VCaP (cell line): ENCODE results near the gene BARD1.

ENCODE experiments used
- H3K27ac ChIP-seq: fragments of 450-650 bp; 2 replicates; pipeline ENCODE4 v1.5.1; 2017
- TF ChIP-seq, protein P1 (sequence below): fragments of 450-650 bp; conservative IDR thresholded peaks from 2 replicates; pipeline ENCODE4 v1.5.1; 2017; ENCODE audit warnings: mild to moderate bottlenecking, moderate library complexity

BARD1 gene

DNA sequence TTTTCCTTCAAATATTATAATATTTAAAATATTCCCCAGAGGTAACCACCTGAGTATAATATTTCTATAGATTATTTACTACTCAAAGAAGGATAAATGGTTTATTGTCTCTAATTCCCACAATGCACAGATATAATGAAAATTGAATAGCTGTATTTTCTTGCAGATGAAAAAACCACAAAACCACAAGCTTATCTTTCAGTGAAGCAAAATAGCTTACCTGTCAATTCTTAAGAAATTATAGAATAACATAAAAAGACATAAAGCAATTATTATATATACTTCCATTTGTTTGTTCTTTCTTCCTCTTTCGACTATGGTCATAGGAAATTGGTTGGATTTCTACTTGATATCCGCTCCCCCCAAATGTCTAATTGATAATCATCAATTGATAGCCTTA lies 98.8 kb downstream of the BARD1 start:
- H3K27ac ChIP-seq, result no peak overlapping the region
- TF ChIP-seq, protein P1, sequence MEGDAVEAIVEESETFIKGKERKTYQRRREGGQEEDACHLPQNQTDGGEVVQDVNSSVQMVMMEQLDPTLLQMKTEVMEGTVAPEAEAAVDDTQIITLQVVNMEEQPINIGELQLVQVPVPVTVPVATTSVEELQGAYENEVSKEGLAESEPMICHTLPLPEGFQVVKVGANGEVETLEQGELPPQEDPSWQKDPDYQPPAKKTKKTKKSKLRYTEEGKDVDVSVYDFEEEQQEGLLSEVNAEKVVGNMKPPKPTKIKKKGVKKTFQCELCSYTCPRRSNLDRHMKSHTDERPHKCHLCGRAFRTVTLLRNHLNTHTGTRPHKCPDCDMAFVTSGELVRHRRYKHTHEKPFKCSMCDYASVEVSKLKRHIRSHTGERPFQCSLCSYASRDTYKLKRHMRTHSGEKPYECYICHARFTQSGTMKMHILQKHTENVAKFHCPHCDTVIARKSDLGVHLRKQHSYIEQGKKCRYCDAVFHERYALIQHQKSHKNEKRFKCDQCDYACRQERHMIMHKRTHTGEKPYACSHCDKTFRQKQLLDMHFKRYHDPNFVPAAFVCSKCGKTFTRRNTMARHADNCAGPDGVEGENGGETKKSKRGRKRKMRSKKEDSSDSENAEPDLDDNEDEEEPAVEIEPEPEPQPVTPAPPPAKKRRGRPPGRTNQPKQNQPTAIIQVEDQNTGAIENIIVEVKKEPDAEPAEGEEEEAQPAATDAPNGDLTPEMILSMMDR, result no peak

- TF ChIP-seq, protein P1, result no peak
- peak overlapping the region; percentile 49 for H3K27ac ChIP-seq
Measured at GRCh38 chr2:214706986-214707385, 102.5 kb downstream of the BARD1 start.

DNA sequence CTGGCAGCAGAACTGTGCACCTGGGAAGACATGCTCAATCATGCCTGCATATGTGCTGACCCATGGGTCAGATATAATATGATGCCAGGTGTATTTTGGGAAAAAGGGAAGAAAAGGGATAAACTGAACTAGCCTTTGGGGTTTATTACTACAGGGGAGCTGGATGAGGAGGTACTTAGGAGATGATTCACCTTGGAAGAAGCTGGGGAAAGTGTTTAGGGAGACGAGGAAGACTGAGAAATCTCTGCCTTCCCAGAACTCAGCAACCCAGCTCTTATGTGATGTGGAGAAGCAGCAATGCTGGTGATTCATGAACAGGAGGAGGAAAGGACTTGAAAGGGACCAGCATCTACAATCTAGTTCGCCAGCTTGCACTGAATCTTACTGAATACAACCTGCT lies 110.2 kb downstream of the BARD1 start:
- H3K27ac ChIP-seq, result no peak overlapping the region
- TF ChIP-seq, protein P1, result no peak

DNA sequence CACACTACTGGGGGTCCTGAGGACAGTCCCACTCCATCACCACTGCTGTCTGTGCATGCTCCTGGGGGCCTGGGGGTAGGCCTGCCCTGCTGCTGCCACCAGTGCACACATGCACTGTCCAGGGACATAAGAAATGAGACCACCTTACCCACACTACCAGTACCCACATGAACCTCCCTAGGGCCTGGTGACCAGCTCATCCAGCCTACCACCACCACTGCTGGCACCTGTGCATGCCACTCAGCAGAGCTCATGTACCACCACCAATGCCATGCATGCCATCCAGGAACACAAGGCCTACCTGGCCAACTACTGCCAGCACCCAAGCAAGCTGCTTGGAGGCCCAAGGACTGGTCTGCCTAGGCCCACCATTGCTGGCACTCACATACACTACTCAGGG lies 112.8 kb downstream of the BARD1 start:
- TF ChIP-seq, protein P1, result no peak
- no peak overlapping the region for H3K27ac ChIP-seq

DNA sequence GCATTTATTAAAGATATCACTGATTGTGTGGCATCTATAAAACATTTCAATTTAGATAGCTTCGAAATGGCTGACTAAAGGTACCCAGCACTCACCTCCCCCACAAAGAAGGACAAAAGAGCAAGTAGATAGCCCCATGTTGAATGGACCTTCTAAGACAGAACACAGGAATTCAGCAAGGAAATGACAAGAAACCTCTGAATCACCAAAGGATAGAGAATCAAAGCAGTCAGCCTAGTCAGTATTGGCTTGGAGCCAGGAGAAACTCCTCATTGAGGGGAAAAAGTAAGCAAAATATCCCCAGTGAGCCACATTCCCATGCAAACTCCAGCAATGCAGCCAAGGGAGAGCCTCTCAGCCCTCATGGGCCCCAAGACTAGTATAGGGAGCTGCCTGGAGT lies 113.7 kb downstream of the BARD1 start:
- TF ChIP-seq, protein P1, result no peak
- H3K27ac ChIP-seq, result no peak overlapping the region

DNA sequence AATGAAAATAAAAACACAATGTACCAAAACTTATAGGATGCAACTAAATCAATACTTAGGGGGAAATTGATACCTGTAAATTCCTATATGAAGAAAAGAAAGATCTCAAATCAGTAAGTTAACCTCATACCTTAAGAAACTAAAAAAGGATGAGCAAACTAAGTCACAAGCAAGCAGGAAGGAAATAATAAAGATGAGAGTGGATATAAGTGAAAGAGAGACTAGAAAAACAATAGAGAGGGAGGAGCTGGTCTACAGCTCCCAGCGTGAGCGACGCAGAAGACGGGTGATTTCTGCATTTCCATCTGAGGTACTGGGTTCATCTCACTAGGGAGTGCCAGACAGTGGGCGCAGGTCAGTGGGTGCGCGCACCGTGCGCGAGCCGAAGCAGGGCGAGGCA lies 125.9 kb downstream of the BARD1 start:
- peak overlapping the region; percentile 57 for H3K27ac ChIP-seq

- TF ChIP-seq, protein P1, result no peak
Measured at GRCh38 chr2:214679736-214680135, 129.7 kb downstream of the BARD1 start.

DNA sequence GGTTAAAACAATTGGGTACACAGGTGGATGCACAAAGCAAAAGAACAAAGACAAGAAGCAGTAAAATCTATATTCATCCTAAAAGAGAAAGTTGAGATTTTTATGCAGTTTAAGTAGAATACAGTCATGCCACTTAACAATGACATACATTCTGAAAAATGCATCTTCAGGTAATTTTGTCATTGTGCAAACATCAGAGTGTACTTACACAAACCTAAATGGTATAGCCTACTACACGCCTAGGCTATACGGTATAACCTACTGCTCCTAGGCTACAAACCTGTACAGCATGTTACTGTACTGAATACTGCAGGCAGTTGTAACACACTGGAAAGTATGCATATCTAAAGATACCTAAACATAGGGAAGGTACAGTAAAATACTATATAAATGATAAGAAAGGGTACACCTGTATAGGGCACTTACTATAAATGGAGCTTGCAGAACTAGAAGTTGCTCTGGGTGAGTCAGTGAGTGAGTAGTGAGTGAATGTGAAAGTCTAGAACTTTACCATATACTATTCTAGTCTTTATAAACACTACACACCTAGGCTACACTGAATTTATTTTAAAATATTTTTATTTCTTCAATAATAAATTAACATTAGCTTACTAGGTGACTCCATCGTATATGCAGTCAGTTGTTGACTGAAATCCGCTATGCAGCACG lies 132.9 kb downstream of the BARD1 start:
- TF ChIP-seq, protein P1, result no peak
- no peak overlapping the region for H3K27ac ChIP-seq

More at GRCh38 chr2:214679736-214680135, 129.7 kb downstream of the BARD1 start:
- no peak overlapping the region for H3K27ac ChIP-seq
